Hair follicular keratinocyte (primary cell): ENCODE measurements around the gene TCEAL3. TPM values are rescaled to one million over a fixed set of nuclear protein-coding genes. Genes with fewer than 3 reads are reported as not detected.

Experiments
- total RNA-seq: library from RNA; depleted of rRNA; stranded (reverse); fragments of >200 nt; gene quantifications from 2 replicates; pipeline ENCODE4 v1.2.3, GENCODE V29; 2015

The TCEAL3 gene, protein sequence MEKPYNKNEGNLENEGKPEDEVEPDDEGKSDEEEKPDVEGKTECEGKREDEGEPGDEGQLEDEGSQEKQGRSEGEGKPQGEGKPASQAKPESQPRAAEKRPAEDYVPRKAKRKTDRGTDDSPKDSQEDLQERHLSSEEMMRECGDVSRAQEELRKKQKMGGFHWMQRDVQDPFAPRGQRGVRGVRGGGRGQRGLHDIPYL
- 20.0 and 22.3 TPM in 2 replicates for total RNA-seq

DNA sequence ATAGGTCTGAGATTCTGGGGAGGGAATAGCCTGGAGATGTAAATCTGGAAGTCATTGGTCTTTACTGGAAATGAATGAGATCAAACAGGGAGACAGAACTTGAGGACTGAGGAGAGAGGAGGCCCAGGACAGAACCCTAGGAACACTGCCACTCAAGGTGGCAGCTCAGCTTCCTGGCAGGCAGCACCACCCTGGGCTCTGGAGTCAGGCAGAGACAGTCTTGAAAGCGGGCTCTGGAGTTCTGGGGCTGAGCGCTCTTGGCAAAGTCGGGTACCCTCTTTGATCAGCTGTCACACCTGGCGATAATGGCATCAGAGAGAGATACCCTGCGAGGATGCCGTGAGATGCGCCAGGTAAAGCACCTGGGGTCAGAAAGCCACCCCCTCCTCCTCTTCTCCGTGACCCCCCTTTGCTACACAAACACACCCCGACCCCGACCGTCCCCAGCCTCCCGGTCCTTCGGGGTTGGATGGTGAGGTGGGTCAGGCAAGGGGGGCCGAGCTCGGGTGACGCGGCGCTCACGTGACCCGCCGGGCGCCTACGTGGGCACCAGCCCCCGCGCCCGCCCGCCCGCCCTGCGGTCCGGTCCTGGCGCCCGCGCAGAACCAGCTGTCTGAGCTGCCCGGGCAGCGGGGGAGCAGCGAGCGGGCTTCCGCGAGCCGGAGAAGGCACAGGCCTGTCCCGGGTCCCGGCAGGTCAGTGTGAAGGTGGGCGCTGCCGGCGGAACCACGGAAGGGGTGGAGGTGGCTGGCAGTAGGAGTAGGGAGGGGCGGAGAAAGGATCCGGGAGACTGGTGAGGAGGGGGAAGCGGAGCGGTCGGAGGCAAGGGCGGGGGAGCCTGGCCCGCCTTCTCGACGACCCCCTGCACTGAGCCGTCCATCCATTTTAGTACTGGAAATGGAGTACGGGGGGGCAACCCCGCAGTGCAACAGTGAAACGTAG is at the start of gene TCEAL3:
TCEAL3 (plus strand) TSS at position 600 of the 942 bp plus-strand sequence. CDS start 1,102 bp downstream, outside the sequence.

DNA sequence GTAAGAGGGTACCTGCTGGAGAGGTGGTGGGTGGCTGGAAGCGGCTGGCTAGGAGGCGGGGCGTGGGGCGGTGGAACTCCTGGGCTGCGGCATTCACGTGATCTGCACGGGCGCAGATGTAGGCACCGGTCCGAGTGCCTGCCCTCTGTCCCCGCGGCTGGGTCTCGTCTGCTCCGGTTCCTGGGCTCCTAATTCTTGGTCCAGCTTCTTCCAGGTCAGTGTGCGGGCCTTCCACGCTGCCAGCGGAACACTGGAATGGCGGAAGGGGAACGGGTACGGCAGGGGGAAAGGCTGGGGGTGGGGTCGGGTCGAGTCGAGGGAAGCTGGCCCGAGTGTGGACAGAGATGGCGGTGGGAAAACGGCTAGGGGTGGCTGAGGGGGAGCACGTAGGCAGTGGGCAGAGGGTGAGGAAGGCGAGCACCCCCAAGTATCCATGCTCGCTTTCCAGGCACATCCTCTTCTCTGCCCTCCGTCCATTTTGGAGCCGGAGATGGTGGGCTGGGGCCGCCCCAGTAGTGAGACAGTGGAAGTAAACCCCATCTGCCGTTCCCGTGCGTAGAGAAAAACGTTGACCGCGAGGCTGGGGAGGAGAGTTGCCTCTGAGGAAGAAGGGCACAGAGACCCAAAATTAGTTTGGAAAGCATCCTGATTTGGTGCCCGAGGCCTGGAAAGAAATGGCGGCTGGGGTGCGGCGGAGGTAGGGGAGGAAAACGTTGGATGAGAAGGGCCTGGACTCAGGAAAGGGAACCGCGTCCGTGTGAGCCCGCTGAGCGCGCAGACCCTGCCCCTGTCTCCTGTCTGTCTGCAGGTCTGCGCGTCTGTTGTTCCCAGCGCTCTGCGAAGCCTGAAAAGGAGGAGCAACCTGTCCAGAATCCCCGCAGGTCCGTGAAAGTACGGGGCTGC is 22.1 kb upstream of the TCEAL3 start, which contains the start of gene TCEAL4:
TCEAL4 (plus strand) TSS at position 105 of the 903 bp plus-strand sequence. CDS start 1,161 bp downstream, outside the sequence.

DNA sequence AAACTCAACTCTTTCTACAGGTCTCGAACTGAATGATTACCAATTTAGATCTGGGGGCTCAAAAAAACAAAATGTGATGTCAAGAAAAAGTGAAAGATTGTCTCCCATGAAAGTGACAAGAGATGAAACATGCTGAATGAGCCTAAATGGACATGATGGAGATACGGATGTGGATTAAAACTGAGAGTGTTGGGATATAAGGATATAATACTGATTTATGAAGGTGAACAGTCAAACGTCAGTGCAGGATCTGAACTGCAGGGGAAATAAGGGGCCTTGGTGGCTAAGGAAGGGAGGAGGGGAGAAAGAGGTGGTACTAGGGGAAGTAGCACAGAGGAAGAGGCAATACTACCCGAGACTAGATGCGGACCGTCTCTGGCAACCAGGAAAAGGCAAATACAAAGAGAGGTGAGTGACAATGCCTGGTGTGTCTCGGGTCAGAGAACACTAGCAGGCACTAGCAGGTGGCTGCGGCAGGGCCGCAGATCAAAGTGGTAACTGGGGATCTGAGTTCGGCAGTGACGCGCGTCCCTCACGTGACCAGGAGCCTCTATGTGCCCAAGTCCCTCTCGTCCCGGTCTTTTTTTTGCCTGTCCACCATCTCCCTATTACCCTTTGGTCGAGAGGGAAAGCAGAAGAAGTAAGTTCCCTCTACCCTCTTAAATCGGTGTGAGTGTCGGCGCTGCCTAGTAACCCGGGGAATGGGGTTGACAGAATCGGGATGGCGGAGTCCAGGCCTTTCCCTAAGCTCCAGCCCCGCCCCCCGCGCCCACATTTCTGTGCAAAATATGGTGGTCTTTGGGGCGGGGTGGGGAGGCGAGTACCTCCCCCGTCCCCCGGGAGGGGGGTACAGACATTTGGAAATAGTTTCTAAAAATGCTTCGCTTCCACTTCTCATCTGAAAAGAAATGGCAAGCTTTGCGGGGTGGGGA is 20.9 kb downstream of the TCEAL3 start, which contains the start of gene TCEAL1:
TCEAL1 (plus strand) TSS at position 590 of the 932 bp plus-strand sequence. CDS start 942 bp downstream, outside the sequence.

Other genes starting within 250 kb of the TCEAL3 start
- 132 and 200 TPM in 2 replicates for gene BEX3, start 231.4 kb upstream of the TCEAL3 start, total RNA-seq
- gene RAB40A, start 88.5 kb upstream of the TCEAL3 start, total RNA-seq = not detected in 2 replicates
- 41.9 and 57.1 TPM in 2 replicates for gene TCEAL4, start 22.4 kb upstream of the TCEAL3 start, total RNA-seq
- gene TCEAL1, start 21.0 kb downstream of the TCEAL3 start, total RNA-seq = 15.8 and 19.1 TPM in 2 replicates
- 284 and 368 TPM in 2 replicates for gene MORF4L2, start 78.7 kb downstream of the TCEAL3 start, total RNA-seq
- gene TMEM31, start 102.9 kb downstream of the TCEAL3 start, total RNA-seq = not detected in 2 replicates
- gene PLP1, start 168.9 kb downstream of the TCEAL3 start, total RNA-seq = not detected in 2 replicates
- 0.23 and 0.38 TPM in 2 replicates for gene RAB9B, start 224.3 kb downstream of the TCEAL3 start, total RNA-seq